HepG2 (cell line): Measurements from ENCODE around the gene LDLRAD4. TPM values are rescaled to one million over a fixed set of nuclear protein-coding genes. Genes with fewer than 3 reads are reported as not detected.

Experiments used
- CBFB ChIP-seq: sonication (generic); formaldehyde crosslinking; IDR thresholded peaks from 2 replicates; pipeline ENCODE4 v1.4.0; 2020; ENCODE audit warnings: missing genetic modification reagents
- EHMT2 ChIP-seq: fragments of 200-600 bp; sonication (generic); IDR thresholded peaks from 2 replicates; pipeline ENCODE4 v1.7.0; 2017; ENCODE audit warnings: antibody characterized with exemption, low read depth, low read length, borderline replicate concordance
- ELF1 ChIP-seq: sonication (generic); formaldehyde crosslinking; IDR thresholded peaks from 2 replicates; pipeline ENCODE4 v1.4.0; 2020; ENCODE audit warnings: missing genetic modification reagents
- ETV6 ChIP-seq: sonication (generic); formaldehyde crosslinking; conservative IDR thresholded peaks from 2 replicates; pipeline ENCODE4 v1.4.0; 2020; ENCODE audit warnings: missing genetic modification reagents
- GLI4 ChIP-seq: sonication (generic); formaldehyde crosslinking; IDR thresholded peaks from 2 replicates; pipeline ENCODE4 v1.5.1; 2020; ENCODE audit warnings: missing genetic modification reagents, mild to moderate bottlenecking, moderate library complexity, borderline replicate concordance
- KAT7 ChIP-seq: IDR thresholded peaks from 2 replicates; pipeline ENCODE4 v1.6.1; 2018; ENCODE audit warnings: borderline replicate concordance, missing compliant biosample characterization
- NR1H2 ChIP-seq: sonication (generic); formaldehyde crosslinking; IDR thresholded peaks from 2 replicates; pipeline ENCODE4 v1.8.1; 2022; ENCODE audit warnings: low read depth, missing genetic modification reagents, borderline replicate concordance
- SALL2 ChIP-seq: sonication (generic); formaldehyde crosslinking; IDR thresholded peaks from 2 replicates; pipeline ENCODE4 v1.8.1; 2023; ENCODE audit warnings: mild to moderate bottlenecking, missing genetic modification reagents, inconsistent platforms
- SNAPC2 ChIP-seq: sonication (generic); formaldehyde crosslinking; IDR thresholded peaks from 2 replicates; pipeline ENCODE4 v1.8.1; 2022; ENCODE audit warnings: mild to moderate bottlenecking, missing genetic modification reagents
- SRF ChIP-seq: IDR thresholded peaks from 2 replicates; pipeline ENCODE4 v1.6.1; 2011; ENCODE audit warnings: mild to moderate bottlenecking, low read depth, low read length, moderate library complexity
- ZFP37 ChIP-seq: sonication (generic); formaldehyde crosslinking; IDR thresholded peaks from 2 replicates; pipeline ENCODE4 v1.4.0; 2020; ENCODE audit warnings: missing genetic modification reagents, borderline replicate concordance
- ZKSCAN8 ChIP-seq: IDR thresholded peaks from 2 replicates; pipeline ENCODE4 v1.6.1; 2016; ENCODE audit warnings: borderline replicate concordance, missing genetic modification reagents, missing compliant biosample characterization
- ZNF205 ChIP-seq: IDR thresholded peaks from 2 replicates; pipeline ENCODE4 v1.6.1; 2018; ENCODE audit warnings: missing biosample characterization, missing genetic modification reagents
- ZNF207 ChIP-seq: fragments of 450-650 bp; IDR thresholded peaks from 2 replicates; pipeline ENCODE4 v1.6.1; 2016; ENCODE audit warnings: antibody characterized with exemption, borderline replicate concordance
- ZNF343 ChIP-seq: sonication (generic); formaldehyde crosslinking; IDR thresholded peaks from 2 replicates; pipeline ENCODE4 v1.4.0; 2020; ENCODE audit warnings: mild to moderate bottlenecking, missing genetic modification reagents
- ZNF430 ChIP-seq: sonication (generic); formaldehyde crosslinking; IDR thresholded peaks from 2 replicates; pipeline ENCODE4 v1.9.0; 2021; ENCODE audit warnings: mild to moderate bottlenecking, missing genetic modification reagents
- ZNF644 ChIP-seq: IDR thresholded peaks from 2 replicates; pipeline ENCODE4 v1.6.1; 2016; ENCODE audit warnings: low read depth
- ZNF773 ChIP-seq: sonication (generic); formaldehyde crosslinking; IDR thresholded peaks from 2 replicates; pipeline ENCODE4 v1.4.0; 2020; ENCODE audit warnings: missing genetic modification reagents, borderline replicate concordance
- polyA plus RNA-seq, 8 experiments: library from polyadenylated mRNA; depleted of rRNA in 3 of 8; stranded (reverse) in 7 of 8; unstranded in 1 of 8; fragments of >200 nt; fragmentation: Illumina TruSeq in 4 of 8; extraction: Trizol in 4 of 8; gene quantifications; 2 replicates each; pipeline versions ENCODE4 v1.2.1 to v1.2.3, GENCODE V29; 2011 to 2016; ENCODE audit warnings: low read depth in 4 of 8, missing spikeins in 1 of 8, mixed read lengths in 1 of 8; ENCODE audit not compliant: insufficient read depth in 1 of 8
- total RNA-seq, 5 experiments: library from RNA; depleted of rRNA; stranded (reverse); fragments of >200 nt; fragmentation: Illumina TruSeq; extraction: Trizol; gene quantifications; 2 replicates each; pipeline ENCODE4 v1.2.3, GENCODE V29; 2016; ENCODE audit warnings: low read depth in 1 of 5
- TF ChIP-seq, protein P1 (sequence below): sonication (generic); formaldehyde crosslinking; IDR thresholded peaks from 2 replicates; pipeline ENCODE4 v1.5.0; 2020; ENCODE audit warnings: mild to moderate bottlenecking, missing genetic modification reagents
- TF ChIP-seq, protein P2 (sequence below): sonication (generic); formaldehyde crosslinking; IDR thresholded peaks from 2 replicates; pipeline ENCODE4 v1.4.0; 2020; ENCODE audit warnings: missing genetic modification reagents
- TF ChIP-seq, protein P3 (sequence below): sonication (generic); formaldehyde crosslinking; IDR thresholded peaks from 2 replicates; pipeline ENCODE4 v1.9.0; 2022; ENCODE audit warnings: missing genetic modification reagents, mild to moderate bottlenecking, borderline replicate concordance
- TF ChIP-seq, protein P4 (sequence below): sonication (generic); formaldehyde crosslinking; IDR thresholded peaks from 2 replicates; pipeline ENCODE4 v1.5.0; 2020; ENCODE audit warnings: missing genetic modification reagents, mild to moderate bottlenecking, borderline replicate concordance

Gene LDLRAD4
- total and polyA plus RNA-seq, 2 of the 13 experiments (the other 11 are each of a cell fraction or from before 2014, with no cell fraction given), result 13.6 to 20.9 TPM

DNA sequence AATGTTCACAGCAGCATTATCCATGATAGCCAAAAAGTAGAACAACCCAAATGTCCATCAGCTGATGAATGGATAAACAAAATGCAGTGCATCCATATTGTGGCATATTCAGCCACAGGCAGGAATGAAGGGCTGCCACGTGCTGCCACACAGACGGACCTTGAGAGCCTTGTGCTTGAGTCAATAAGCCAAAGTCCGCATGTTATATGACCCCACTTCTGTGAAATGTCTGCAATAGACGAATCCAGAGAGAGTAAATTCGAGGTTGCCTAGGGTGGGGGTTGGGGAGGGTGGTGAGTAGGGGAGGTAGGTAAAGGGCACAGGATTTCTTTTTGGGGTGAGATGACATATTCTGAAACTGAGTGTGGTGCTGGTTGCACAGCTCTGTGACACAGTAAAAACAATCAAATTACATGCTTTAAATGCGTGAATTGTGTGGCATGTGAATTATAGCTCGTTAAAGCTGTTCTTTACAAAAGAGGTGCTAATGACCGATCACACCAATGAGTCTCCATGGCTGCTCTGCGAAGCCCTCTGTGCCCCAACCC, 38.9 kb upstream of the LDLRAD4 start (continued):
- TF ChIP-seq, protein P1, sequence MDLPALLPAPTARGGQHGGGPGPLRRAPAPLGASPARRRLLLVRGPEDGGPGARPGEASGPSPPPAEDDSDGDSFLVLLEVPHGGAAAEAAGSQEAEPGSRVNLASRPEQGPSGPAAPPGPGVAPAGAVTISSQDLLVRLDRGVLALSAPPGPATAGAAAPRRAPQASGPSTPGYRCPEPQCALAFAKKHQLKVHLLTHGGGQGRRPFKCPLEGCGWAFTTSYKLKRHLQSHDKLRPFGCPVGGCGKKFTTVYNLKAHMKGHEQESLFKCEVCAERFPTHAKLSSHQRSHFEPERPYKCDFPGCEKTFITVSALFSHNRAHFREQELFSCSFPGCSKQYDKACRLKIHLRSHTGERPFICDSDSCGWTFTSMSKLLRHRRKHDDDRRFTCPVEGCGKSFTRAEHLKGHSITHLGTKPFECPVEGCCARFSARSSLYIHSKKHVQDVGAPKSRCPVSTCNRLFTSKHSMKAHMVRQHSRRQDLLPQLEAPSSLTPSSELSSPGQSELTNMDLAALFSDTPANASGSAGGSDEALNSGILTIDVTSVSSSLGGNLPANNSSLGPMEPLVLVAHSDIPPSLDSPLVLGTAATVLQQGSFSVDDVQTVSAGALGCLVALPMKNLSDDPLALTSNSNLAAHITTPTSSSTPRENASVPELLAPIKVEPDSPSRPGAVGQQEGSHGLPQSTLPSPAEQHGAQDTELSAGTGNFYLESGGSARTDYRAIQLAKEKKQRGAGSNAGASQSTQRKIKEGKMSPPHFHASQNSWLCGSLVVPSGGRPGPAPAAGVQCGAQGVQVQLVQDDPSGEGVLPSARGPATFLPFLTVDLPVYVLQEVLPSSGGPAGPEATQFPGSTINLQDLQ, result no peak
- no peak for TF ChIP-seq ETV6 (CRISPR knock-in tag)
- no peak for TF ChIP-seq ZNF207
- TF ChIP-seq ELF1 (CRISPR knock-in tag), result no peak; the same call in 1 of the 2 replicates
- TF ChIP-seq ZNF430 (CRISPR knock-in tag), result 0 out of 2 replicates have a peak, but pooled peaks have one; percentile 26
- peak; percentile 58; the same call in 1 of the 2 replicates for TF ChIP-seq SALL2 (CRISPR knock-in tag)
- TF ChIP-seq, protein P2, sequence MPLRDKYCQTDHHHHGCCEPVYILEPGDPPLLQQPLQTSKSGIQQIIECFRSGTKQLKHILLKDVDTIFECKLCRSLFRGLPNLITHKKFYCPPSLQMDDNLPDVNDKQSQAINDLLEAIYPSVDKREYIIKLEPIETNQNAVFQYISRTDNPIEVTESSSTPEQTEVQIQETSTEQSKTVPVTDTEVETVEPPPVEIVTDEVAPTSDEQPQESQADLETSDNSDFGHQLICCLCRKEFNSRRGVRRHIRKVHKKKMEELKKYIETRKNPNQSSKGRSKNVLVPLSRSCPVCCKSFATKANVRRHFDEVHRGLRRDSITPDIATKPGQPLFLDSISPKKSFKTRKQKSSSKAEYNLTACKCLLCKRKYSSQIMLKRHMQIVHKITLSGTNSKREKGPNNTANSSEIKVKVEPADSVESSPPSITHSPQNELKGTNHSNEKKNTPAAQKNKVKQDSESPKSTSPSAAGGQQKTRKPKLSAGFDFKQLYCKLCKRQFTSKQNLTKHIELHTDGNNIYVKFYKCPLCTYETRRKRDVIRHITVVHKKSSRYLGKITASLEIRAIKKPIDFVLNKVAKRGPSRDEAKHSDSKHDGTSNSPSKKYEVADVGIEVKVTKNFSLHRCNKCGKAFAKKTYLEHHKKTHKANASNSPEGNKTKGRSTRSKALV (CRISPR knock-in tag), result 0 out of 2 replicates have a peak, but pooled peaks have one; percentile 56
- peak; percentile 86; the same call in 1 of the 2 replicates for TF ChIP-seq NR1H2
- TF ChIP-seq ZNF205 (CRISPR knock-in tag), result peak; percentile 57; the same call in 1 of the 2 replicates
- 0 out of 2 replicates have a peak, but pooled peaks have one; percentile 57 for TF ChIP-seq ZNF773 (CRISPR knock-in tag)
- TF ChIP-seq CBFB (CRISPR knock-in tag), result 0 out of 2 replicates have a peak, but pooled peaks have one; percentile 33
- TF ChIP-seq, protein P3, sequence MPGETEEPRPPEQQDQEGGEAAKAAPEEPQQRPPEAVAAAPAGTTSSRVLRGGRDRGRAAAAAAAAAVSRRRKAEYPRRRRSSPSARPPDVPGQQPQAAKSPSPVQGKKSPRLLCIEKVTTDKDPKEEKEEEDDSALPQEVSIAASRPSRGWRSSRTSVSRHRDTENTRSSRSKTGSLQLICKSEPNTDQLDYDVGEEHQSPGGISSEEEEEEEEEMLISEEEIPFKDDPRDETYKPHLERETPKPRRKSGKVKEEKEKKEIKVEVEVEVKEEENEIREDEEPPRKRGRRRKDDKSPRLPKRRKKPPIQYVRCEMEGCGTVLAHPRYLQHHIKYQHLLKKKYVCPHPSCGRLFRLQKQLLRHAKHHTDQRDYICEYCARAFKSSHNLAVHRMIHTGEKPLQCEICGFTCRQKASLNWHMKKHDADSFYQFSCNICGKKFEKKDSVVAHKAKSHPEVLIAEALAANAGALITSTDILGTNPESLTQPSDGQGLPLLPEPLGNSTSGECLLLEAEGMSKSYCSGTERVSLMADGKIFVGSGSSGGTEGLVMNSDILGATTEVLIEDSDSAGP (CRISPR knock-in tag), result no peak; the same call in 1 of the 2 replicates
- TF ChIP-seq, protein P4, sequence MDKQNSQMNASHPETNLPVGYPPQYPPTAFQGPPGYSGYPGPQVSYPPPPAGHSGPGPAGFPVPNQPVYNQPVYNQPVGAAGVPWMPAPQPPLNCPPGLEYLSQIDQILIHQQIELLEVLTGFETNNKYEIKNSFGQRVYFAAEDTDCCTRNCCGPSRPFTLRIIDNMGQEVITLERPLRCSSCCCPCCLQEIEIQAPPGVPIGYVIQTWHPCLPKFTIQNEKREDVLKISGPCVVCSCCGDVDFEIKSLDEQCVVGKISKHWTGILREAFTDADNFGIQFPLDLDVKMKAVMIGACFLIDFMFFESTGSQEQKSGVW (CRISPR knock-in tag), result no peak
- peak; percentile 94 for TF ChIP-seq SNAPC2 (CRISPR knock-in tag)
- no peak for TF ChIP-seq KAT7 (CRISPR knock-in tag)
- TF ChIP-seq ZNF343 (CRISPR knock-in tag), result 0 out of 2 replicates have a peak, but pooled peaks have one; percentile 19
- TF ChIP-seq GLI4 (CRISPR knock-in tag), result no peak
- TF ChIP-seq EHMT2, result no peak; the same call in 1 of the 2 replicates
- peak; percentile 94 for TF ChIP-seq ZNF644
- TF ChIP-seq ZFP37 (CRISPR knock-in tag), result peak; percentile 98
- peak; percentile 79; the same call in 1 of the 2 replicates for TF ChIP-seq ZKSCAN8 (CRISPR knock-in tag)
- no peak for TF ChIP-seq SRF
